Adrenal gland (tissue), 5 donors: ENCODE results near the gene MAD1L1.

ENCODE experiments used
- CTCF ChIP-seq, 6 experiments: fragments of 450-650 bp in 4 of 6; fragments of 200-600 bp in 2 of 6; sonication (generic) in 1 of 6; IDR thresholded peaks; 1 replicate in 5 of 6; 2 replicates in 1 of 6; pipeline versions ENCODE4 v1.5.1 to v1.8.0; 2016 to 2021; ENCODE audit warnings: antibody characterized with exemption in 6 of 6, mild to moderate bottlenecking in 2 of 6, moderate library complexity in 1 of 6
- POLR2A ChIP-seq, 2 donors: fragments of 450-650 bp; IDR thresholded peaks; one replicate each; pipeline ENCODE4 v1.6.1; 2017; ENCODE audit warnings: antibody characterized with exemption in 2 of 2, mild to moderate bottlenecking in 2 of 2, moderate library complexity in 1 of 2
- donor health status: DM: no; HTN: no; CAD: no.

GRCh38 chr7:2185715-2186114 lies 47.0 kb downstream of the MAD1L1 start:
- TF ChIP-seq CTCF (IDR thresholded peaks at IDR 0.05) = no peak
- no peak for TF ChIP-seq POLR2A (IDR thresholded peaks at IDR 0.05)
